Stimulated activated CD8-positive, alpha-beta memory T cell treated with anti-CD3 and anti-CD28 coated beads, Interleukin-4, amount 100 ng/mL, for 48 hours (primary cell): Measurements from ENCODE around the gene SLC25A26.
"Not testable (repeated sequence)": the region's sequence is repeated elsewhere in the genome, so short reads cannot be mapped to it uniquely, and the experiment has no call there.

Experiments
- DNase-seq: peaks from one replicate; pipeline ENCODE4 v3.0.0-alpha.2; 2020

The SLC25A26 gene

GRCh38 chr3:66270701-66271100 lies 49.9 kb downstream of the SLC25A26 start:
- no peak for DNase-seq

GRCh38 chr3:66271231-66271630 lies 50.4 kb downstream of the SLC25A26 start:
- DNase-seq = no peak

- no peak for DNase-seq
These were observed 51.2 kb downstream of the SLC25A26 start for GRCh38 chr3:66272016-66272415.

- not testable (repeated sequence) for DNase-seq
These were observed 54.0 kb downstream of the SLC25A26 start for GRCh38 chr3:66274837-66275236.

GRCh38 chr3:66276705-66277274 lies 56.0 kb downstream of the SLC25A26 start:
- DNase-seq = peak; percentile 66

GRCh38 chr3:66279168-66279567 lies 58.4 kb downstream of the SLC25A26 start:
- DNase-seq = no peak

- no peak for DNase-seq
These were observed 59.5 kb downstream of the SLC25A26 start for GRCh38 chr3:66280304-66280703.

- DNase-seq = not testable (repeated sequence)
These were observed 71.1 kb downstream of the SLC25A26 start for GRCh38 chr3:66291922-66292321.

GRCh38 chr3:66297260-66297873 lies 76.6 kb downstream of the SLC25A26 start:
- no peak for DNase-seq

- DNase-seq = no peak
These were observed 77.1 kb downstream of the SLC25A26 start for GRCh38 chr3:66297900-66298299.

GRCh38 chr3:66298591-66298990 lies 77.8 kb downstream of the SLC25A26 start:
- DNase-seq = no peak

GRCh38 chr3:66299085-66299484 lies 78.3 kb downstream of the SLC25A26 start:
- DNase-seq = not testable (repeated sequence)

GRCh38 chr3:66299891-66300290 lies 79.1 kb downstream of the SLC25A26 start:
- DNase-seq = no peak

GRCh38 chr3:66302288-66302687 lies 81.5 kb downstream of the SLC25A26 start:
- no peak for DNase-seq

- peak; percentile 60 for DNase-seq
These were observed 82.7 kb downstream of the SLC25A26 start for GRCh38 chr3:66303491-66303901.

- no peak for DNase-seq
These were observed 83.5 kb downstream of the SLC25A26 start for GRCh38 chr3:66304293-66304692.

- DNase-seq = not testable (repeated sequence)
These were observed 85.3 kb downstream of the SLC25A26 start for GRCh38 chr3:66306086-66306485.

- not testable (repeated sequence) for DNase-seq
These were observed 86.2 kb downstream of the SLC25A26 start for GRCh38 chr3:66306991-66307390.

GRCh38 chr3:66312039-66312438 lies 91.2 kb downstream of the SLC25A26 start:
- no peak for DNase-seq

- DNase-seq = no peak
These were observed 93.7 kb downstream of the SLC25A26 start for GRCh38 chr3:66314455-66314854.

- DNase-seq = no peak
These were observed 97.1 kb downstream of the SLC25A26 start for GRCh38 chr3:66317750-66318376.

- DNase-seq = no peak
These were observed 99.6 kb downstream of the SLC25A26 start for GRCh38 chr3:66320390-66320789.

- DNase-seq = no peak
These were observed 101.6 kb downstream of the SLC25A26 start for GRCh38 chr3:66322436-66322835.

- no peak for DNase-seq
These were observed 105.5 kb downstream of the SLC25A26 start for GRCh38 chr3:66326340-66326739.
